Astrocyte of the spinal cord (primary cell): ENCODE results near the gene CFD.
"Not testable (repeated sequence)": the region's sequence is repeated elsewhere in the genome, so short reads cannot be mapped to it uniquely, and the experiment has no call there.

Experiments used
- DNase-seq: peaks from one replicate; pipeline ENCODE4 v3.0.0; 2011; ENCODE audit warnings: low read depth, low spot score
- H3K4me3 ChIP-seq: 2 replicates; pipeline ENCODE4 v1.5.1; 2011; ENCODE audit warnings: low read depth, mild to moderate bottlenecking, low read length, moderate library complexity
- in situ Hi-C: cut with HindIII; loops from 2 replicates; pipeline ENCODE4 v1.10.0; 2017; ENCODE audit warnings: low sequenced_read_pairs
- TF ChIP-seq, protein P1 (sequence below): IDR thresholded peaks from 2 replicates; pipeline ENCODE4 v1.5.1; 2012; ENCODE audit warnings: low read depth, mild to moderate bottlenecking, low read length, inconsistent platforms

Gene CFD

DNA sequence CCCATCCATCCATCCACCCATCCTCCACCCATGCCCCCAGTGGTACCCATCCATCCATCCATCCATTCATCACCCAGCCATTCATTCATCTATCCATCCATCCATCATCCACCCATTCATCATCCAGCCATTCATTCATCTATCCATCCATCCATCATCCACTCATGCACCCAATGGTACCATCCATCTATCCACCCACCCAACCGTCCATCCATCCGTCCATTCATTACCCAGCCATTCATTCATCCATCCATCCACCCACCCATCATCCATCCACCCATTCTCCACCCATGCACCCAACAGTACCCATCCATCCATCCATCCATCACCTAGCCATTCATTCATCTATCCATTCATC lies 43.0 kb upstream of the CFD start:
- TF ChIP-seq, protein P1, sequence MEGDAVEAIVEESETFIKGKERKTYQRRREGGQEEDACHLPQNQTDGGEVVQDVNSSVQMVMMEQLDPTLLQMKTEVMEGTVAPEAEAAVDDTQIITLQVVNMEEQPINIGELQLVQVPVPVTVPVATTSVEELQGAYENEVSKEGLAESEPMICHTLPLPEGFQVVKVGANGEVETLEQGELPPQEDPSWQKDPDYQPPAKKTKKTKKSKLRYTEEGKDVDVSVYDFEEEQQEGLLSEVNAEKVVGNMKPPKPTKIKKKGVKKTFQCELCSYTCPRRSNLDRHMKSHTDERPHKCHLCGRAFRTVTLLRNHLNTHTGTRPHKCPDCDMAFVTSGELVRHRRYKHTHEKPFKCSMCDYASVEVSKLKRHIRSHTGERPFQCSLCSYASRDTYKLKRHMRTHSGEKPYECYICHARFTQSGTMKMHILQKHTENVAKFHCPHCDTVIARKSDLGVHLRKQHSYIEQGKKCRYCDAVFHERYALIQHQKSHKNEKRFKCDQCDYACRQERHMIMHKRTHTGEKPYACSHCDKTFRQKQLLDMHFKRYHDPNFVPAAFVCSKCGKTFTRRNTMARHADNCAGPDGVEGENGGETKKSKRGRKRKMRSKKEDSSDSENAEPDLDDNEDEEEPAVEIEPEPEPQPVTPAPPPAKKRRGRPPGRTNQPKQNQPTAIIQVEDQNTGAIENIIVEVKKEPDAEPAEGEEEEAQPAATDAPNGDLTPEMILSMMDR = no peak
- no peak for DNase-seq
- no peak overlapping the region for H3K4me3 ChIP-seq
- in situ Hi-C loops = no loop called here

DNA sequence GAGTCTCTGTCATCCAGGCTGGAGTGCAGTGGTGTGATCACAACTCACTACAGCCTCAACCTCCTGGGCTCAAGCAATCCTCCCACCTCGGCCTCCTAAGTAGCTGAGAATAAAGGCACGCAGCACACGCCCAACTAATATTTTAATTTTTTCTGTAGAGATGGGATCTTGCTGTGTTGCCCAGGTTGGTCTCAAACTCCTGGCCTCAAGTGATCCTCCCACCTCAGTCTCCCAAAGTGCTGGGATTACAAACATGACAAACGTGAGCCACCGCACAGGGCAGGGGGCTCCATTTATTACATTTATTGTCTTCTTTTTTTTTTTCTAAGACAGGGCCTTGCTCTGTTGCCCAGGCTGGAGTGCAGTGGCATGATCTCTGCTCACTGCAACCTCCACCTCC lies 39.3 kb upstream of the CFD start:
- in situ Hi-C loops, DNase-seq: not testable (repeated sequence)

DNA sequence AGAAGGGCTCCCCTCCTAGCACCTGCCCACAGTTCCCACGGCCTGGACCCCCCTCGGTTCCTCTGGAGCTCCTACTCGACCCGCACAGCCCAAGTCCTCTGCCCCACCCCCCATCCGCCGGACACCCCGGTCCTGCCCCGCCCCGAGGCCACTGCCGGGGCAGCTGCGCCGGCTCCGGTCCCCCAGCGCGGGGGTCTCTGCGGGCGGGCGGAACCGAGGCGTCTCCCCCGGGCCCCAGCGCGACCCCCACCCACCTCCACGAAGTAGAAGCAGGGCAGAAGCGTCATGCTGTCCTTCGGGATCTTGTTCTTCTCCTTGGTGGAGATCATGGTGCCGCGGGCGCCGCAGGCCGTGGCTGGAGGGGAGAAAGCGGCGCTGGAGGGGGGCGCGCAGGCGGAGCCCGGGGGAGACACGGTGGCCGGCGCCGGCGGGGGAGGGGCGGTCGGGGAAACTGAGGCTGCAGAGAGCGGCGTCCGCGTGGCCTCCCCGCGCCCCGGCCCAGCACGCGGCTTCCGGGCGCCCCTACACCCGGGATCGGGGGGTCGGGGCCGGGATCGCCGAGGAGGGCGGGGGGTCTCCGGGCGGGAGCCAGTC lies 38.1 kb upstream of the CFD start:
- no peak for DNase-seq
- TF ChIP-seq, protein P1 = no peak
- in situ Hi-C loops = no loop called here
- H3K4me3 ChIP-seq = peak overlapping the region; percentile 17

More for the DNA sequence above, 39.3 kb upstream of the CFD start:
- not testable (repeated sequence) for H3K4me3 ChIP-seq

DNA sequence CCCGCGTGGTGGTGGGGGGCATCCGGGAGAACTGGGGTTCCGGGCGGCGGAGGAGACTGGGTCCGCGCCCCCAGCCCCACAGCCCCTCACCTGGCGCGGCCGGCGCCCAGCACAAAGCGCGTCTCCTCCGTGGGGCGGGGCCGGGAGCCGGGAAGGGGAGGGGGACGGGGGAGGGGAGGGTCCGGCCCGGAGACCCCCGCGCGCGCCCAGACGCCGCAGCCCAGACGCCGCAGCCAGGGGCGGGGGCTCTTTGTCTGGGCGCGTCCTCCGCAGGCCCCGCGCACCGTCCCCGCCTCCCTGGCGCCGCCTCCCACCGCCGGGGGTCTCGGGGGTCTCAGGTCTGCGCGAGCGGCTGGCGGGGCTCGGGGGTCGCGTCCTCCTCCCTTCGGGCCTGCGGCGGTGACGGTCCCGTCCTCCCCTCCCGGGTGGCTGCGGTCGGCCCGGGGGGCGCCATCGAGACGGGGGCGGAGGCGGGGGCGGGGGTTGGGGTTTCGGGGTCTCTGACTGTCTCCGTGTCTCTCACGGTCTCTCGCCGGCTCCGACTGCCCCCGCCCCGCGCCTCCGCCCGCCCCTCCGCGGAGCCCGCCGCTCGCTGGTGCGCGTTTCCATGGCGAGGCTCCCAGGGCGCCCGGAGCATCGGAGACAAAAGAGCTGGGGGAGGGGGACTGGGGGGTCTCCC lies 37.5 kb upstream of the CFD start, which contains the start of gene PLPPR3:
Gene PLPPR3, minus strand, starts transcription at position 131 of the 679 bp plus-strand sequence. CDS start 396 bp downstream, outside the sequence.
- TF ChIP-seq, protein P1 = no peak
- peak within 1 kb of the TSS; percentile 17 for H3K4me3 ChIP-seq
- DNase-seq = no peak
- in situ Hi-C loops = no loop called here

DNA sequence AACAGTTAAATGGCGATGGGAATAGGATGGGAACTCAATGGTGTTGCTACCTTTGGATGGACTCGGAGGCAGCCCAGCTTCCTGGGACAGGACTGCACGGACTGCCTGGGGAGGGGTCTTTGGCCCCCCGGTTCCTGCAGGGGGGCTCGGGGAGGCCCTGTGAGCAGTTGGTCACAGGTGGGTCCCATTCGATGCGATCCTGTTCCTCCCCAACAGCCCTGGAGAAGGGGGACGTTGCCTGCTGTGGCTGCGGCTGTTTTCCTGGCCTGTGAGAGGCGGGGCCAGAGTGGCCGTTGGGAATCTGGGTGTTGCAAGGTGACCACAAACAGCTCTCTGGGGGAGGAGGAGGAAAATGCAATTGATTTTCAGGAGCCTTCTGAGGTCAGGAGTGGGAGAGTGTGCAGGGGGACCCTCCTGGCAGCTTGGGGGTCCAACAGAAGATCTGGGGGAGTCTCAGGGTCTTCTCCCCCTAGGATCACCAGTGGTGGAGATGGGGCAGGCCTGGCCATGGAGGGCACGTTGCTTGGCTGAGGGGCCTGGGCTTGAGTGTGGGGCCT lies 35.8 kb upstream of the CFD start:
- in situ Hi-C loops = no loop called here
- DNase-seq = no peak
- no peak overlapping the region for H3K4me3 ChIP-seq
- TF ChIP-seq, protein P1 = no peak

DNA sequence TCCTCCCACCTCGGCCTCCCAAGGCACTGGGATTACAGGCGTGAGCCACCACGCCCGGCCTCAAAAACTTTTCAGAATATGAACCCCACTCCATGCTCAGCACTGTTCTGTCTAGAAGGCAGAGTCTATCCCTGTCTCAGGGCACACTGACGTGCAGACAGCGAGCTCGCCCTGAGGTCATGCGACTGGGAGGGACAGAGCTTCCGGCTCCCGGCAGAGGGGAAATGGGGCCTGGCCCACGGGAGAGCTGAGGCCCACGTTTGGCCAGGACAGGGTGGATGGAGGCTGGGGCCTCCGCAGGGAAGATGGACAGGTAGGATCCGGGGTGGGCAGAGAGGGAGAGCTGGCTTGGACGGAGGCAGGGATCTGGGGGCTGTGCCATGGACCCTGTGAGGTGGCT lies 34.6 kb upstream of the CFD start:
- TF ChIP-seq, protein P1 = no peak
- in situ Hi-C loops = no loop called here
- no peak for DNase-seq
- no peak overlapping the region for H3K4me3 ChIP-seq

DNA sequence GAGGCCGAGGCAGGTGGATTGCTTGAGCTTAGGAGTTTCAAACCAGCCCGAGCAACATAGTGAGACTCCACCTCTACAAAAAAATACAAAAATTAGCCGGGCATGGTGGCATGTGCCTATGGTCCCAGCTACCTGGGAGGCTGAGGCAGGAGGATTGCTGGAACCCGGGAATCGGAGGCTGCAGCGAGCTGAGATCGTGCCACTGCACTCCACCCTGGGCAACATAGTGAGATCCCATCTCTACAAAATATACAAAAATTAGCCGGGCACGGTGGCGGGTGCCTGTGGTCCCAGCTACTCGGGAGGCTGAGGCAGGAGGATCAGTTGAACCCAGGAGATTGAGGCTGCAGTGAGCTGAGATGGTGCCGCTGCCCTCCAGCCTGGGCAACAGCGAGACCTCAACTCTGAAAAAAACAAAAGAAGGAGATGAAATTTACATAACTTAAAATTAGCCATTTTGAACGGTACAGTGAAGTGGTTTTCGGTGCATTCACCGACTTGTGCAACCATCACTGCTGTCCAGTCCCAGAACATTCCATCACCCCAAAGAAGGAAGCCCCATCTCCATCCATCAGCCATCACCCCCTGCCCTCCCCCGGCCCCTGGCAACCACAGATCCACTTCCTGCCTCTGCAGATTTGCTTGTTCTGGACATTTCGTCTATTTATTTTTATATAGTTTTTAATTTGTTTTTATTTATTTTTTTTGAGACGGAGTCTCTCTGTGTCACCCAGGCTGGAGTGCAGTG lies 33.4 kb upstream of the CFD start:
- DNase-seq = no peak
- in situ Hi-C loops = no loop called here
- no peak overlapping the region for H3K4me3 ChIP-seq
- TF ChIP-seq, protein P1 = no peak
